ENCODE data around the gene INPP5A. TPM values are rescaled to one million over a fixed set of nuclear protein-coding genes. Genes with fewer than 3 reads are reported as not detected.
A peak's percentile ranks its signal among the peaks of the same experiment; 100 is the strongest.

The INPP5A gene
- total RNA-seq, 4 donors from 2014 or later: 16.9 to 58.2 (median 29.5) TPM

DNA sequence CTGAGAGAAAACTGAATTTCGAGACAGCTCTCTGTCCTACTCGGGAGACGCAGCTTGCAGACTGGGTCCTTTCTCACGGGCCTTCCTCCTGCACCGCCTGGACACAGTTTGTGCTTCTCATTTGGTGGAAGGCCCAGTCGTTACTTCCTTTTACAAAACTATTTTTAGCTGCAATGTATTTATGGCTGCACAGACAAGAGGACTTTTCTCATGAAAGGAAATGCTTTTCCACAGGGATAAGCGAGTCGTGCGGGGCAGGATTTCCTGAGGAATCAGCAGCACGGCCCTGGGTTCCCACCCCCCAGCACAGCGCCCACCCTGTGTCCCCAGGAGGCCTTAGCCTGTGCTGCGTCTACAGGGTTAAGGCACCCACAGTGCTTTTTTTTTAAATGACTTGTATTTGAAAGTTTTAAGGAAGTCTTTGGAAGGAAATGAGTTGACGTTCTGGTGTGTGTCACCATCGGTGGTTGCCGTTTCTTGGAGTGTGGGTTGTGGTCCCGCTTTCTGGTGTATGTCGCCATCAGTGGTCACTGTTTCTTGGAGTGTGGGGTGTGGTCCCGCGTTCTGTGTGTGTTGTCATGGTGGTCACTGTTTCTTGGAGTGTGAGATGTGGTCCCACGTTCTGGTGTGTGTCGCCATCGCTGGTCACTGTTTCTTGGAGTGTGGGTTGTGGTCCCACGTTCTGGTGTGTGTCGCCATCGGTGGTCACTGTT is 50.9 kb downstream of the INPP5A start:
- Histone ChIP-seq H3K27me3 (no peaks in the 10 kb centered on the region), H3K9me3 (no peaks in the 10 kb centered on the region), H3K36me3 (no peaks in the 10 kb centered on the region), H3K4me3 (peak overlapping the region in 1 of 4 donors; percentile 22), H3K27ac (peak overlapping the region; percentile 30 to 76 (median 60)), H3K4me1 (peaks cover 34 to 89% (median 53%) of the 10 kb centered on the region in 3 donors)
- TF ChIP-seq, protein P1, sequence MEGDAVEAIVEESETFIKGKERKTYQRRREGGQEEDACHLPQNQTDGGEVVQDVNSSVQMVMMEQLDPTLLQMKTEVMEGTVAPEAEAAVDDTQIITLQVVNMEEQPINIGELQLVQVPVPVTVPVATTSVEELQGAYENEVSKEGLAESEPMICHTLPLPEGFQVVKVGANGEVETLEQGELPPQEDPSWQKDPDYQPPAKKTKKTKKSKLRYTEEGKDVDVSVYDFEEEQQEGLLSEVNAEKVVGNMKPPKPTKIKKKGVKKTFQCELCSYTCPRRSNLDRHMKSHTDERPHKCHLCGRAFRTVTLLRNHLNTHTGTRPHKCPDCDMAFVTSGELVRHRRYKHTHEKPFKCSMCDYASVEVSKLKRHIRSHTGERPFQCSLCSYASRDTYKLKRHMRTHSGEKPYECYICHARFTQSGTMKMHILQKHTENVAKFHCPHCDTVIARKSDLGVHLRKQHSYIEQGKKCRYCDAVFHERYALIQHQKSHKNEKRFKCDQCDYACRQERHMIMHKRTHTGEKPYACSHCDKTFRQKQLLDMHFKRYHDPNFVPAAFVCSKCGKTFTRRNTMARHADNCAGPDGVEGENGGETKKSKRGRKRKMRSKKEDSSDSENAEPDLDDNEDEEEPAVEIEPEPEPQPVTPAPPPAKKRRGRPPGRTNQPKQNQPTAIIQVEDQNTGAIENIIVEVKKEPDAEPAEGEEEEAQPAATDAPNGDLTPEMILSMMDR (IDR thresholded peaks at IDR 0.05): no peak
- TF ChIP-seq POLR2A (IDR thresholded peaks at IDR 0.05): no peak
- intact Hi-C loops (cut with DNase I): no loop called here
- no peak for DNase-seq
- 37 to 54% methylated on average over 19 to 24 of the region's 25 CpGs for WGBS, 2 donors

DNA sequence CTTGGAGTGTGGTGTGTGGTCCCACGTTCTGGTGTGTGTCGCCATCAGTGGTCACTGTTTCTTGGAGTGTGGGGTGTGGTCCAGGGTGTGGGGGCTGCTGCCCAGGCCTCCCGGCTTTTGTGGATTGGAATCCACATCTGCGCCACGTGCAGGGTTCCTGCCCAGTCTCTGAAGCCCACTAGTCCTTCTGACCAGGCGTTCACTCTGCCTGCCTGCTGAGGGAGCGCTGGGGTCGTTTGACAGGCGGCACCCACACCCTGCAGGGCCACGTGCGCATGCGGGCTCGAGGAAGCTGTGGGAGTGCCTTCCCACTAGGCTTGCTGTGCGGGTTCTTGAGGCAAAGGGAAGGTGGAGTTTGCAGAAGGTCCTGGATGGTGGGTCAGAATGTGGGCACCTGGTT is 51.4 kb downstream of the INPP5A start:
- H3K27ac ChIP-seq: peak overlapping the region; percentile 30 to 76 (median 60)
- no peaks in the 10 kb centered on the region for H3K36me3 ChIP-seq
- no peaks in the 10 kb centered on the region for H3K27me3 ChIP-seq
- DNase-seq: no peak
- TF ChIP-seq, protein P1 (IDR thresholded peaks at IDR 0.05): no peak
- no peak for TF ChIP-seq POLR2A (IDR thresholded peaks at IDR 0.05)
- H3K4me3 ChIP-seq: peak overlapping the region in 1 of 4 donors; percentile 22
- H3K4me1 ChIP-seq: peaks cover 34 to 89% (median 53%) of the 10 kb centered on the region in 3 donors
- 52 to 73% methylated on average over 2 of the region's 14 CpGs for WGBS, 2 donors
- intact Hi-C loops (cut with DNase I): no loop called here
- H3K9me3 ChIP-seq: no peaks in the 10 kb centered on the region

DNA sequence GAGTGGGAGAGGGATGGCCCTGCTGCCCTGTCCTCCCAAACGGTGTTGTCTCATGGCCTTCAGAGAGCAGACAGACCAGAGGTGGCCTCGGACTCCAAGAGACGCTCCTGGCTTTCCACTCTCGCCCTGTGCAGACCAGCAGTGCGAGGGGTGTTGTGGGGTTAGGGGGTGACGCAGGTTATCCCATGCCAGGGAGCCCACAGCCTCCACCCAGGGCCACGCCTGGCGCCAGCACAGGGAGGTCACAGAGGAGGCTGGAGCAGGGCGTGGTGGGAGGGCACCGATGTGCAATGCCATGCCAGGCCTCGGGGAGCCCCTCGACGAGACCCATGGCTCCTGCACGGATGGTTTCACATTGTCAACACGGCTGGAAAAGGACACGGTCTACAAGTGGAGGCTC is 52.1 kb downstream of the INPP5A start:
- WGBS, 2 donors: 79 to 100% methylated on average over 2 to 10 of the region's 16 CpGs

DNA sequence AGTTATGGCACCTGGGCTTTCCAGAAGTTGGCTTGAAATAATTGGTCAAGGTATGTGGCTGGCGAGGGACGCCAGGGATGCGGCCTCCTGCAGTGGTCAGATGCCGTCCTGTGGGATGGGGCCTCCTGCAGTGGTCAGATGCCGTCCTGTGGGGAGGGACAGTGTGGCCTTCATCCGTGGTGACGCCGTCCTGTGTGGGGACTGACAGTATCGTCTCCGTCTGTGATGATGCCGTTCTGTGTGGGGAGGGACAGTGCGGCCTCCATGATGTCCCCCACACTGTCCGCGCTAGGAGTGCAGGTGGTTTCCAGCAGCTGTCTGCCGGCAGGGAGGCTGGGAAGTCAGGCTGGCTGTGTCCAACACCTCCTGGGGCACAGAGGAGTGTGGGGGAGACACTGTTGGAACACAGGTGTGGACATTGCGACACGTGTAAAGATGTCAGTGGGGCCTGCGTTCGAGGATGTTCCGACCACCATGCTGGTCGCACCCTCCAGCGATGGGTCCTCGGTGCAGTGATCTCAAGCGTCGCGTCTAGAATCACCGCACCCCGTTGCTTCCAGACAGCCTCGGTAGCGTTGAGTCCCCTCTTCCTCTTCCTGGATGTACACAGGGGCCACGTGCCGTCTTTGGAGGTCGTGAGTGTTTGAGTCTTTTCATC is 52.6 kb downstream of the INPP5A start:
- Histone ChIP-seq H3K9me3 (no peaks in the 10 kb centered on the region), H3K27me3 (no peaks in the 10 kb centered on the region), H3K36me3 (no peaks in the 10 kb centered on the region), H3K4me3 (no peak overlapping the region), H3K4me1 (peaks cover 34 to 100% (median 53%) of the 10 kb centered on the region in 3 donors), H3K27ac (peak overlapping the region in 3 of 4 donors; percentile 67 to 81 (median 73))
- no peak for DNase-seq
- TF ChIP-seq, protein P1 (IDR thresholded peaks at IDR 0.05): no peak
- TF ChIP-seq POLR2A (IDR thresholded peaks at IDR 0.05): no peak
- intact Hi-C loops (cut with DNase I): no loop called here
- WGBS, 2 donors: 95 to 96% methylated on average over 22 to 27 of the region's 33 CpGs

More for the DNA sequence above, 52.1 kb downstream of the INPP5A start:
- no peak for DNase-seq
- H3K9me3 ChIP-seq: no peaks in the 10 kb centered on the region
- peaks cover 34 to 94% (median 53%) of the 10 kb centered on the region in 3 donors for H3K4me1 ChIP-seq
- peak overlapping the region in 2 of 4 donors; percentile 64 to 76 for H3K27ac ChIP-seq
- no peak overlapping the region for H3K4me3 ChIP-seq
- no peaks in the 10 kb centered on the region for H3K27me3 ChIP-seq
- intact Hi-C loops (cut with DNase I): no loop called here
- no peaks in the 10 kb centered on the region for H3K36me3 ChIP-seq
- TF ChIP-seq, protein P1 (IDR thresholded peaks at IDR 0.05): no peak
- no peak for TF ChIP-seq POLR2A (IDR thresholded peaks at IDR 0.05)

DNA sequence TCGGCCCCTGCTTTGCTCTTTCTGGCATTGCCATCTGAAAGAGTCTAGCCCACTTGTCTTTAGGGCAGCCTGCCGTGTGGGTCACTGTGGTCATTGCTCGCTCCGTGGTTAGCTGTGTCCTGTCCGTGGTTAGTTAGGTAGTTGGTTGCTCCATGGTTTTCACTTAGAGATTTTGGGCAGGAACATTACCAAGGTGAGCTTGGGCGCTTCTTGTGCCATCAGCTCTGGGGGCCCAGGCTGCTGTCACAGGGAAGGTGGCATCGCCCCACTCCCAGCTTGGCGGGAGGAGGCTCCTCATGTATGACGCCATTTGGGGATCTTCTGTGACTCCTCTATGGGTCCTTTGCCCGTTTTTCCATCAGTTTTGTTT is 53.1 kb downstream of the INPP5A start:
- Histone ChIP-seq H3K27ac (peak overlapping the region; percentile 49 to 81 (median 70)), H3K4me1 (peaks cover 34 to 99% (median 54%) of the 10 kb centered on the region in 3 donors), H3K9me3 (no peaks in the 10 kb centered on the region), H3K36me3 (no peaks in the 10 kb centered on the region), H3K27me3 (no peaks in the 10 kb centered on the region), H3K4me3 (no peak overlapping the region)
- no peak for TF ChIP-seq POLR2A (IDR thresholded peaks at IDR 0.05)
- TF ChIP-seq, protein P1 (IDR thresholded peaks at IDR 0.05): no peak
- intact Hi-C loops (cut with DNase I): no loop called here
- 61 to 73% methylated on average over 10 of the region's 10 CpGs for WGBS, 2 donors
- DNase-seq: no peak
